Kidney epithelial cell (primary cell): ENCODE measurements around the gene HOXB3. TPM values are rescaled to one million over a fixed set of nuclear protein-coding genes. Genes with fewer than 3 reads are reported as not detected.

Source experiments
- DNase-seq: peaks from one replicate; pipeline ENCODE4 v3.0.0-alpha.2; 2010; ENCODE audit warnings: low read depth
- H3K27me3 ChIP-seq: 2 replicates; pipeline ENCODE4 v1.6.0; 2011; ENCODE audit warnings: low read length; ENCODE audit not compliant: control insufficient read depth, insufficient read depth
- H3K36me3 ChIP-seq: 2 replicates; pipeline ENCODE4 v1.5.1; 2011; ENCODE audit warnings: low read length; ENCODE audit not compliant: control insufficient read depth, insufficient read depth
- H3K4me3 ChIP-seq: 2 replicates; pipeline ENCODE4 v1.5.1; 2011; ENCODE audit warnings: low read depth, mild to moderate bottlenecking, control low read depth, low read length
- CTCF ChIP-seq: IDR thresholded peaks from 2 replicates; pipeline ENCODE4 v1.5.1; 2011; ENCODE audit warnings: mild to moderate bottlenecking, moderate library complexity, low read length, control low read depth, inconsistent platforms; ENCODE audit not compliant: insufficient read depth, poor library complexity, severe bottlenecking
- total RNA-seq: library from RNA; depleted of rRNA; stranded (reverse); fragments of >200 nt; gene quantifications from 2 replicates; pipeline ENCODE4 v1.2.3, GENCODE V29; 2015

Gene HOXB3
- total RNA-seq, 1 donor from 2014 or later, result 31.1 TPM

- TF ChIP-seq CTCF, result no peak
- H3K4me3 ChIP-seq, result no peak overlapping the region
- no peak for DNase-seq
- no peaks in the 10 kb centered on the region for H3K27me3 ChIP-seq
- H3K36me3 ChIP-seq, result no peaks in the 10 kb centered on the region
Measured at GRCh38 chr17:48500435-48501426, 89.3 kb downstream of the HOXB3 start.

GRCh38 chr17:48499735-48500434 is 90.2 kb downstream of the HOXB3 start:
- no peaks in the 10 kb centered on the region for H3K27me3 ChIP-seq
- no peak for TF ChIP-seq CTCF
- no peaks in the 10 kb centered on the region for H3K36me3 ChIP-seq

GRCh38 chr17:48499248-48499647 is 90.8 kb downstream of the HOXB3 start:
- Histone ChIP-seq H3K27me3 (no peaks in the 10 kb centered on the region), H3K4me3 (no peak overlapping the region), H3K36me3 (no peaks in the 10 kb centered on the region)
- no peak for DNase-seq
- no peak for TF ChIP-seq CTCF

More at GRCh38 chr17:48499735-48500434, 90.2 kb downstream of the HOXB3 start:
- DNase-seq, result no peak
- H3K4me3 ChIP-seq, result no peak overlapping the region

Other genes with a start within 250 kb of the HOXB3 start
- 3.6 and 5.6 TPM in 2 replicates for gene SKAP1, start 160.0 kb downstream of the HOXB3 start, total RNA-seq
- not detected in 2 replicates for gene HOXB1, start 59.2 kb downstream of the HOXB3 start, total RNA-seq
- 15.2 and 24.6 TPM in 2 replicates for gene HOXB2, start 45.1 kb downstream of the HOXB3 start, total RNA-seq
- 3.6 and 4.4 TPM in 2 replicates for gene HOXB4, start 11.9 kb downstream of the HOXB3 start, total RNA-seq
- gene HOXB5, start 3.5 kb upstream of the HOXB3 start, total RNA-seq, result 3.6 and 3.8 TPM in 2 replicates
- gene HOXB6, start 14.7 kb upstream of the HOXB3 start, total RNA-seq, result 29.8 and 30.7 TPM in 2 replicates
- gene HOXB7, start 20.8 kb upstream of the HOXB3 start, total RNA-seq, result 26.3 and 27.2 TPM in 2 replicates
- 7.2 and 7.5 TPM in 2 replicates for gene HOXB8, start 25.1 kb upstream of the HOXB3 start, total RNA-seq
- gene HOXB9, start 36.1 kb upstream of the HOXB3 start, total RNA-seq, result 70.1 and 77.0 TPM in 2 replicates
- gene PRAC1, start 132.3 kb upstream of the HOXB3 start, total RNA-seq, result not detected in 2 replicates
- gene PRAC2, start 132.9 kb upstream of the HOXB3 start, total RNA-seq, result not detected in 2 replicates
- gene HOXB13, start 138.5 kb upstream of the HOXB3 start, total RNA-seq, result not detected in 2 replicates
- not detected in 2 replicates for gene TTLL6, start 227.0 kb upstream of the HOXB3 start, total RNA-seq
- gene CALCOCO2, start 240.8 kb upstream of the HOXB3 start, total RNA-seq, result 33.3 and 45.1 TPM in 2 replicates